Fibroblast of skin of right biceps (primary cell): ENCODE measurements around the gene OVCH1.
"Not testable (repeated sequence)": the region's sequence is repeated elsewhere in the genome, so short reads cannot be mapped to it uniquely, and the experiment has no call there.

Experiments
- DNase-seq: peaks from one replicate; pipeline ENCODE4 v3.0.0-alpha.2; 2013

The OVCH1 gene

GRCh38 chr12:29398495-29398894 lies 99.0 kb downstream of the OVCH1 start:
- no peak for DNase-seq

- DNase-seq, result peak; percentile 12
Observed at GRCh38 chr12:29396774-29397173, 100.7 kb downstream of the OVCH1 start.

GRCh38 chr12:29395356-29395755 lies 102.1 kb downstream of the OVCH1 start:
- DNase-seq, result no peak

- DNase-seq, result not testable (repeated sequence)
Observed at GRCh38 chr12:29390419-29390818, 107.1 kb downstream of the OVCH1 start.

- no peak for DNase-seq
Observed at GRCh38 chr12:29389295-29389919, 108.1 kb downstream of the OVCH1 start.

GRCh38 chr12:29386084-29386680 lies 111.3 kb downstream of the OVCH1 start:
- not testable (repeated sequence) for DNase-seq

GRCh38 chr12:29385194-29385593 lies 112.3 kb downstream of the OVCH1 start:
- DNase-seq, result not testable (repeated sequence)

GRCh38 chr12:29382251-29382650 lies 115.2 kb downstream of the OVCH1 start:
- DNase-seq, result no peak

- peak; percentile 98 for DNase-seq
Observed at GRCh38 chr12:29380536-29381523, 116.7 kb downstream of the OVCH1 start, which contains the start of gene ERGIC2. Gene ERGIC2, minus strand, starts transcription at chr12:29381172. Its CDS starts 9,539 bp downstream, at chr12:29371633.
